ENCODE measurements around the gene HOXB4.
A peak's percentile ranks its signal among the peaks of the same experiment; 100 is the strongest.

The HOXB4 gene

DNA sequence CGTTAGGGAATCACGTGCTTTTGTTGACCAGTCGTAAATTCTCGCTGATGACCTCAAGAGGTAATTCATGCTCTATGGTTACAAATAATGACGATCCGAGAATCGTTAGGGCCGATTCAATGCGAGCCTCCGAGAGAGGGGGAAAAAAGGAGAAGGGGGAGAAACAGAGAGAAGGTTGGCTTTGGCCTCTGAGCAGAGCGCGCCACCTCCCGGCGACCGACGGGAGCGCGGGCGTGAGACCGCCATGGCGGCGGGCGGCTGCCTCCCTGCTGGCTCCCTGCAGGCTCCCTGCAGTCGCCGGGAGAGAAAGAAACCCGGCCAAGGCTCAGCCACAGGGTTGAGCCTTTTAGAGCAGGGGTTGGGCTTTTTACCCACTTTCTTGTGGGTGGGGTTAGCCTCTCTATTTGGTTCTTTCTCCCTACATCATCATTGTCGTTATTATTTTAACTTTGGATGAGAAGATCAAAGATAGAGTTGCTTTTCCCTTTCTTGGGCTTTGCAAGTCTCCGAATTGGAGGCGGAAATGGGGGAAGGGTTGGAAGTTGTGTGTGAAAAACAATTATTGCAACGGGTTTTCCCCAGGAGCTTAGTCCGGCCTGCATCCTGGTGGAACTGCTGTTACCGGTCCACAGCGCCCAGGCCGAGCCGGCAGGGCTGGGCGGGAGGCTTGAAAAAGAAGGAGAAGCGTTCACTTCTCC, 15.8 kb upstream of the HOXB4 start:
- TF ChIP-seq, protein P1, sequence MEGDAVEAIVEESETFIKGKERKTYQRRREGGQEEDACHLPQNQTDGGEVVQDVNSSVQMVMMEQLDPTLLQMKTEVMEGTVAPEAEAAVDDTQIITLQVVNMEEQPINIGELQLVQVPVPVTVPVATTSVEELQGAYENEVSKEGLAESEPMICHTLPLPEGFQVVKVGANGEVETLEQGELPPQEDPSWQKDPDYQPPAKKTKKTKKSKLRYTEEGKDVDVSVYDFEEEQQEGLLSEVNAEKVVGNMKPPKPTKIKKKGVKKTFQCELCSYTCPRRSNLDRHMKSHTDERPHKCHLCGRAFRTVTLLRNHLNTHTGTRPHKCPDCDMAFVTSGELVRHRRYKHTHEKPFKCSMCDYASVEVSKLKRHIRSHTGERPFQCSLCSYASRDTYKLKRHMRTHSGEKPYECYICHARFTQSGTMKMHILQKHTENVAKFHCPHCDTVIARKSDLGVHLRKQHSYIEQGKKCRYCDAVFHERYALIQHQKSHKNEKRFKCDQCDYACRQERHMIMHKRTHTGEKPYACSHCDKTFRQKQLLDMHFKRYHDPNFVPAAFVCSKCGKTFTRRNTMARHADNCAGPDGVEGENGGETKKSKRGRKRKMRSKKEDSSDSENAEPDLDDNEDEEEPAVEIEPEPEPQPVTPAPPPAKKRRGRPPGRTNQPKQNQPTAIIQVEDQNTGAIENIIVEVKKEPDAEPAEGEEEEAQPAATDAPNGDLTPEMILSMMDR (conservative IDR thresholded peaks at IDR 0.05; ENCODE audit: low read depth, low read length) = peak; percentile 88
- H3K4me3 ChIP-seq (ENCODE audit: low read length) = no peak overlapping the region
- no peak for DNase-seq (ENCODE audit: low read depth)

DNA sequence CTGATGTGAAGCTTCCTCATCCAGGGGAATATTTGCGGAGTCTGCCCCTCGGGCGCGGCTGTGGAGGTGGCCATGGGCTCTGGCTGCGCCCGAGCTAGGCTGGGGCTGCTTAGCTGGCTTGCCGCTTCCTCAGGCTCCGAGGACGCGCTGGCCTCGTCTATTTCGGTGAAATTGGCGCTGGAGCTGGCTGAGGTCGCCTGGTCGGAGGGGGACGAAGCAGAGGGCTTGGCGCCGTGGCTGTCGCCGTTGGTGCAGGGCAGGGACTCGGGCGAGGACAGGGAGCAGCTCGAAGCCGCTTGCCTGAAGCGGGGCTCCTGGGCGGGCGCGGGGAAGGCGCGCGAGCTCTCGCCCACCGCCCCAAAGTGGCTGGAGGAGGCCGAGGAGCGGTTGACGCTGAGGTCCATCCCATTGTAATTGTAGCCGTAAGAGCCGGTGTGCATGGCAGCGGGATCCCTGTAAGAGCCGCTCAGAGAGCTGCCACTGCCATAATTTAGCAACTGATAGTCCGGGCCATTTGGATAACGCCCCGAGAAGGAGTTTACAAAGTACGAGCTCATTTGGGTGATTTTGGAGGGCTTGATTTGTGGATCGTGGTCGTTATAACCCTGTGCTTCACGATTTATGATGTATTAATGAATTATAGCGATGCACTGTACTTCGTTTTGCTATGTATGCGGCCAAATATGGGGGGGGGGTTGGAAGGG, 15.1 kb upstream of the HOXB4 start, which contains the start of gene HOXB5:
Gene HOXB5 (minus strand): TSS at position 654 of the 704 bp plus-strand sequence. CDS start 97 bp downstream, at position 557.
- TF ChIP-seq, protein P1 (conservative IDR thresholded peaks at IDR 0.05; ENCODE audit: low read depth, low read length) = no peak
- H3K4me3 ChIP-seq (ENCODE audit: low read length) = no peak within 1 kb of the TSS
- DNase-seq (ENCODE audit: low read depth) = no peak

DNA sequence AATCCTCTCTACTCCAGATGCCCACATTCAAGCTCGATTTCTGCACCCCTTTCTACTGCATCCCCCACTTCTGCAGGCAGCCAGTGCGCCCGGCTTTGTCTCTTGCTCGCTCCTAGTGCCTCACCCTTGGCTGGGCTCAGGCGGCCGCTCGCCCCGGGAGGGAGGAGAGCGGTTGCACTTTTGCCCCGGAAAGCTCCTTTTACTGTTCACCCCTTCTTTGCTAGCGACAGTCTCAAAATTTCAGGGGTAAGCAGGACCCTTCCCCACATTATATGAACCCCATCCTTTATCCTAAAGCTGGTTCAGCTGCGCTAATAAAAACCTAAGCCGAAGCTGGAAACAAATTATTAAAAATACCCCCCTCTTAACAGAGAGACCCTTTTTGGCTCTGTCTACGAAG, 14.4 kb upstream of the HOXB4 start:
- no peak overlapping the region for H3K4me3 ChIP-seq (ENCODE audit: low read length)
- TF ChIP-seq, protein P1 (conservative IDR thresholded peaks at IDR 0.05; ENCODE audit: low read depth, low read length) = no peak
- DNase-seq (ENCODE audit: low read depth) = no peak

DNA sequence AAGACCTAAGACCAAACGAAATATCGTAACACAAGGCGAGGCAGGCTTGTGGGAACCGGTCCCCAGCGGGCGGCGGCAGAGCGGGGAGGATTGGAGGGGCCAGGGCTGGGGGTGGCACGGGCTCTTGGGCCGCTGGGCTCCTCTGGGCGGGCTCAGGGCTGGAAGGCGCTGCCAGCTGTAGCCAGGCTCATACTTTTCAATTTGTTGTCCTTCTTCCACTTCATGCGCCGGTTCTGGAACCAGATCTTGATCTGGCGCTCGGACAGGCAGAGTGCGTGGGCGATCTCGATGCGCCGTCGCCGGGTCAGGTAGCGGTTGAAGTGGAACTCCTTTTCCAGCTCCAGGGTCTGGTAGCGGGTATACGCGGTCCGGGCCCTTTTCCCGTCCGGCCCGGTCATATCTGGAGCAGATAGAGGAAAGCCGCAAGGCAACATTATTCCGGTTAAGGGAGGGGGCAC, 13.9 kb upstream of the HOXB4 start:
- TF ChIP-seq, protein P1 (conservative IDR thresholded peaks at IDR 0.05; ENCODE audit: low read depth, low read length) = no peak
- no peak for DNase-seq (ENCODE audit: low read depth)
- no peak overlapping the region for H3K4me3 ChIP-seq (ENCODE audit: low read length)

DNA sequence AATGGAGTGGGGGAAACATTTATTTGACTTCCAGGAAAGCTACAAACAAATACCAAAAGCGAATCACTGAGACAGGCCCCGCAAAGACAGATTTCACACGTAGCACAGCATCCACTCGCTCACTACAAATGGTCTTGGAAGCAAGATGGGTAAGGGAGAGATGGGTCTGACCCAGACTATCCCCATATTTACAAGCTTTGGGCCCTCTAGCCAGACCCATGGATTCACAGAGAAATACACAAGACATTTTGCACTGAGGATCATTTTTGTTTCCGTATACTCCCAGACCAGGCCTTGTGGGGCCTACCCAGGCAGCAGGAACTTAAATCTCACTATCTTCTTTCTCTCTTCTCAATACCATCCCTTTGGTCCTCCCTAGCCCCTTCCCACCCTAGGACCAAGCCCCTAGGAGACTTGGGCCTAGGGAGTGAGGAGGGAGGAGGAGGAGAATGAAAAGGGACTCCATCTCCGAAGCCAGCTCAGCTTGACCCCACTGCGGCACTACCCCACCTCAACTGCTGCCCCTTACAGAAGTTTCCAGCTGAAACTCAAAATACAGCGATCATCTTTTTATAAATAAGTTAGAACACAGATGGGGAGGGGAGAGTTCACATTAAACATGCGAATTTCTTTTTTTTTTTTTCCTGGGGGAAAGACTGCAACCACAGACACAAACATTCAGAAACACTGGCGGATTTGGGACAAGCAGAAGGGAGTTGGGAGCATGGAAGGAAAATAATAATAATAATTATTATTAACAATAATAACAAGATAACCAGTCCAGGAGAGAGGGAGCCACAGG, 13.3 kb upstream of the HOXB4 start:
- no peak overlapping the region for H3K4me3 ChIP-seq (ENCODE audit: low read length)
- TF ChIP-seq, protein P1 (conservative IDR thresholded peaks at IDR 0.05; ENCODE audit: low read depth, low read length) = no peak
- no peak for DNase-seq (ENCODE audit: low read depth)

DNA sequence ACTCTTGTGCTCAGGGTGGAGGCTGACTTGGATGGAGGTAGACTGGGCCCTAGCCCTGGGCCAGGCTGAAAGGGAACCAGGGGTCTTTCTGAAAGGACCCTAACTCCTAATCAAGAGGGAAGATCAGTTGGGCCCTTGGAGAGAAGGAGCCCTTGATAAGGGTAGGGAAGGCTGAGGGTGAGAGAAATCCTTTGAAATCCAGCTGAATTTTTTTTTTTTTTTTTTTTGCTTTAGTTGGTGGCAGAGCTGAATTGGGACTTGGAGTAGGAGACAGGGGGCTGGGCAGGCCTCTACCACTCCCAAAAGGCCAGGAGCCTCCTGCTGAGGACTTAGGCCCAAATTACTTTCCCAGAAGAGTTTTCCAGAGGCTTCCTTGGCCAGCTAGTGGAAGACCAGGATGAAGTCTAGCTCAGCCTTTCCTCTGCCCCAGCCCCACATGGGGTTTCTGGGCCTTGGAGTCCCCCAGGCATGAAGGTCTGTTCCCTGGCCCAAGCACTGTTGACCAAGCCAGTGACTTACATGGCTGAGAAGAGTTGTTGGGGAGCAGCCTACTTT, 12.5 kb upstream of the HOXB4 start:
- TF ChIP-seq, protein P1 (conservative IDR thresholded peaks at IDR 0.05; ENCODE audit: low read depth, low read length) = no peak
- H3K4me3 ChIP-seq (ENCODE audit: low read length) = no peak overlapping the region
- no peak for DNase-seq (ENCODE audit: low read depth)

Data from retinal pigment epithelial cell (primary cell).